Right lobe of liver (tissue), 6 donors: ENCODE measurements around the gene BTNL2. TPM values are rescaled to one million over a fixed set of nuclear protein-coding genes. Genes with fewer than 3 reads are reported as not detected.

Experiments
- ATAC-seq, 4 donors: fragments of 200-7000 bp; cut with Tn5 transposase; one replicate each; pipeline ENCODE4 v1.9.1; 2020; ENCODE audit warnings: mild to moderate bottlenecking in 4 of 4, moderate library complexity in 4 of 4
- DNase-seq, 3 donors: peaks; one replicate each; pipeline ENCODE4 v3.0.0-alpha.2; 2020
- H3K27ac ChIP-seq, 3 donors: fragments of 200-600 bp; one replicate each; pipeline ENCODE4 v1.8.0; 2022
- H3K27me3 ChIP-seq, 2 donors: fragments of 200-600 bp; one replicate each; pipeline ENCODE4 v1.8.0; 2022
- H3K36me3 ChIP-seq, 4 donors: fragments of 200-600 bp; sonication (generic) in 1 of 4; one replicate each; pipeline versions ENCODE4 v1.5.1 to v1.8.0; 2017 to 2022; ENCODE audit warnings: control low read depth in 1 of 4
- H3K4me1 ChIP-seq, 4 donors: fragments of 200-600 bp; sonication (generic) in 1 of 4; one replicate each; pipeline versions ENCODE4 v1.5.1 to v1.8.0; 2017 to 2022; ENCODE audit warnings: control low read depth in 1 of 4
- H3K4me3 ChIP-seq, 3 donors: fragments of 200-600 bp; one replicate each; pipeline ENCODE4 v1.8.0; 2022
- H3K9me3 ChIP-seq, 4 donors: fragments of 200-600 bp; sonication (generic) in 1 of 4; one replicate each; pipeline versions ENCODE4 v1.5.1 to v1.8.0; 2017 to 2022; ENCODE audit warnings: control low read depth in 1 of 4
- CTCF ChIP-seq, 4 donors: fragments of 200-600 bp in 3 of 4; fragments of 450-650 bp in 1 of 4; IDR thresholded peaks; one replicate each; pipeline versions ENCODE4 v1.5.1 to v1.8.0; 2016 to 2022; ENCODE audit warnings: antibody characterized with exemption in 4 of 4, mild to moderate bottlenecking in 2 of 4
- POLR2A ChIP-seq: fragments of 450-650 bp; IDR thresholded peaks from one replicate; pipeline ENCODE4 v1.6.1; 2017; ENCODE audit warnings: antibody characterized with exemption, mild to moderate bottlenecking
- WGBS: methylation state at CpG from one replicate; pipeline ENCODE4 v1.1.6; 2018; ENCODE audit warnings: low coverage, low lambda C conversion rate; ENCODE audit not compliant: insufficient coverage; ENCODE audit errors: missing lambda C conversion rate; 5-methylcytosine and 5-hydroxymethylcytosine counted together
- intact Hi-C, 2 donors: fragments of 100-400 bp; cut with DNase I; formaldehyde crosslinking; loops; one replicate each; pipeline versions ENCODE4 v1.11.2 to v1.14.1; 2022
- small RNA-seq, 2 experiments: library from RNA; depleted of rRNA; stranded (forward); fragments of <200 nt; gene quantifications; one replicate each; pipeline ENCODE3, GENCODE V24; 2016
- total RNA-seq, 6 experiments: library from RNA; depleted of rRNA in 2 of 6; stranded (reverse); fragments of >200 nt in 2 of 6; fragmentation: NEBNext Ultra II Directional in 3 of 6; extraction: Animal tissue kit (Norgen Biotek cat#: 25700) in 3 of 6; gene quantifications; one replicate each; pipeline versions ENCODE4 v1.1.0 to v1.2.4, GENCODE V29; 2016 to 2023
- donor health status: DM: no; HTN: yes; CAD: no.
- donor health status: DM: no; HTN: no; CAD: no.
- donor health status: DM: no; HTN: no; CAD: no.
- donor health status: DM: no; HTN: yes; CAD: no.
- donor health status: DM: no; HTN: yes; CAD: no.

The BTNL2 gene
- total RNA-seq, 6 experiments from 2014 or later, result not detected

DNA sequence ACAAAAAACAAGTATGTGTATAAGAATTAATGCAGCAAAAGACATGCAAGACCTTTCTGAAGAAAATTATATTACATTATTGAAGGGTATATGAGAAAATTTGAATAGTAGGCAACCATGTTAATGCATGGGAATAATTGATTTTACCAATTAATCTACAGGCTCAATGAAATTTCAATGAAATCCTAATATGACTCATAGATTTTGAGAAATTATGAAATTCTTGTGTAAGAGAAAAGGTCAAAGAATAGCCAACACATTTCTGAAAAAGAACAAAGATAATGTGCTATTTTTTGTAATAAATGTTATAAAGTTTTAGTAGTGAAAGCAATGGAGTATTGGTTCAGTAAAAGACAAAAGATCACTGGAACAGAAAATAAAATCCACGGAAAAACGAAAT lies 53.6 kb downstream of the BTNL2 start:
- no peak for ATAC-seq
- TF ChIP-seq POLR2A (no peak), CTCF (IDR thresholded peaks at IDR 0.05) (no peak)
- no peaks in the 10 kb centered on the region for H3K36me3 ChIP-seq
- H3K27me3 ChIP-seq, result no peaks in the 10 kb centered on the region
- H3K27ac ChIP-seq, result no peak overlapping the region
- no peak overlapping the region for H3K4me3 ChIP-seq
- WGBS, result 54% methylated on average over 2 of the region's 2 CpGs
- no peak for DNase-seq
- H3K4me1 ChIP-seq, result no peaks in the 10 kb centered on the region
- H3K9me3 ChIP-seq, result no peaks in the 10 kb centered on the region
- intact Hi-C loops, result no loop called here

Small RNAs within 50 kb of the gene (small RNA-seq; reads per million reads assigned to genes)
- gene RNU6-603P, result 0 reads per million in 2 experiments

Other genes with a start within 250 kb of the BTNL2 start
- 1 to 10 TPM; 1.4 to 6.0 (median 4.2) TPM for gene EGFL8, start 242.6 kb downstream of the BTNL2 start, total RNA-seq
- gene AGPAT1, start 231.1 kb downstream of the BTNL2 start, total RNA-seq, result 10 to 100 TPM; 23.5 to 36.9 (median 31.6) TPM
- gene RNF5, start 228.8 kb downstream of the BTNL2 start, total RNA-seq, result 10 to 100 TPM; 50.5 to 90.4 (median 60.9) TPM
- gene AGER, start 222.9 kb downstream of the BTNL2 start, total RNA-seq, result 1 to 10 TPM in 4 of 6 experiments, under 1 TPM in 2; 0.81 to 3.4 (median 1.8) TPM
- gene PBX2, start 217.0 kb downstream of the BTNL2 start, total RNA-seq, result 10 to 100 TPM; 15.5 to 29.5 (median 24.3) TPM
- gene GPSM3, start 214.5 kb downstream of the BTNL2 start, total RNA-seq, result 1 to 10 TPM; 3.7 to 9.2 (median 5.7) TPM
- 10 to 100 TPM in 2 of 6 experiments, 1 to 10 TPM in 4; 6.6 to 16.5 (median 8.9) TPM for gene NOTCH4, start 183.1 kb downstream of the BTNL2 start, total RNA-seq
- not detected for gene TSBP1, start 35.3 kb downstream of the BTNL2 start, total RNA-seq
- 100 to 1,000 TPM in 1 of 6 experiments, 10 to 100 TPM in 5; 21.2 to 235 (median 66.8) TPM for gene HLA-DRA, start 32.7 kb upstream of the BTNL2 start, total RNA-seq
- 10 to 100 TPM in 2 of 6 experiments, 1 to 10 TPM in 3, under 1 TPM in 1; 0.86 to 42.5 (median 5.0) TPM for gene HLA-DRB5, start 123.1 kb upstream of the BTNL2 start, total RNA-seq
- 10 to 100 TPM in 5 of 6 experiments, 1 to 10 TPM in 1; 8.3 to 52.8 (median 23.6) TPM for gene HLA-DRB1, start 182.7 kb upstream of the BTNL2 start, total RNA-seq
- 10 to 100 TPM in 3 of 6 experiments, under 1 TPM in 3; 0.31 to 15.9 (median 5.4) TPM for gene HLA-DQA1, start 230.2 kb upstream of the BTNL2 start, total RNA-seq